HPDE6-E6E7 (cell line): ENCODE measurements around the gene ARMC3.

ENCODE experiments used
- DNase-seq: peaks from one replicate; pipeline ENCODE4 v3.0.0; 2011; ENCODE audit warnings: missing footprints; ENCODE audit errors: extremely low spot score

The ARMC3 gene

DNA sequence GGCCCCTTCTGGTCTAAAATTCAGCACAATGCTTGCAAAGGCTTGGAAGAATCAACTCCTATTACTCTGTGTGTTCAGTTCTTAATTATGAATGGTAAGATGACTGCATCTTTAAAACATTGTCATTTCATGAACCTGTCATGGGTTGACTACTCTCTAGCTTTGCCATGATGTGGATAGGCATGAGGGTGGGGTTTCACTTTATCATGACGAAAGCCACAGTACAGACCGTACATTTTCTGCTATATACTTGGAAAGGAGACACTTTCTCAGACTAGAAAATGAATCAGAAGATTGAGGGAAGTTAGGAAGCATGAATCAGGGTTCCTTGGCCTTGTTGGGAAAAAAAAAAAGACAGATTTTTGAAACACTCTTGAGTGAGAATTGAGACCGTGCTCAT is 147.8 kb downstream of the ARMC3 start:
- DNase-seq: no peak

- DNase-seq: no peak
Measured at GRCh38 chr10:23078114-23078513, 150.3 kb downstream of the ARMC3 start.

GRCh38 chr10:23079700-23080099 is 151.8 kb downstream of the ARMC3 start:
- no peak for DNase-seq

- DNase-seq: no peak
Measured at GRCh38 chr10:23080262-23080661, 152.4 kb downstream of the ARMC3 start.

GRCh38 chr10:23081221-23081750 is 153.4 kb downstream of the ARMC3 start:
- no peak for DNase-seq

DNA sequence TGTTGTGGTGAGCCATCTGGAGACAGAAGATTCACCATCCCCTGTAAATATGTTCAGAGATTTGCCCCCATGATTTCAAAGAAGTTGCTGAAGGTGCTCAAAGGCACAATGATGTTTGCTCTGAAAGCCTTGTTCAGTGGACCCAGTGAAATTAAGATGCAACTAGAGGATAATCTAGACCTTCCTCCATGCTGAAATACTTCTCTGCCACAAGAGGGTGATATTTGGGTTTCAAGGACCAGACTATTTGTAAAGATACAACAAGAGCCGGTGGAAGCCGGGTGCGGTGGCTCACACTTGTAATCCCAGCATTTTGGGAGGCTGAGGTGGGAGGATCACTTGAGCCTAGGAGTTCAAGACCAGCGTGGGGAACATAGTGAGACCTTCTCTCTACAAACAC is 154.0 kb downstream of the ARMC3 start:
- DNase-seq: no peak
